Measurements from ENCODE around the gene MYO15B.

DNA sequence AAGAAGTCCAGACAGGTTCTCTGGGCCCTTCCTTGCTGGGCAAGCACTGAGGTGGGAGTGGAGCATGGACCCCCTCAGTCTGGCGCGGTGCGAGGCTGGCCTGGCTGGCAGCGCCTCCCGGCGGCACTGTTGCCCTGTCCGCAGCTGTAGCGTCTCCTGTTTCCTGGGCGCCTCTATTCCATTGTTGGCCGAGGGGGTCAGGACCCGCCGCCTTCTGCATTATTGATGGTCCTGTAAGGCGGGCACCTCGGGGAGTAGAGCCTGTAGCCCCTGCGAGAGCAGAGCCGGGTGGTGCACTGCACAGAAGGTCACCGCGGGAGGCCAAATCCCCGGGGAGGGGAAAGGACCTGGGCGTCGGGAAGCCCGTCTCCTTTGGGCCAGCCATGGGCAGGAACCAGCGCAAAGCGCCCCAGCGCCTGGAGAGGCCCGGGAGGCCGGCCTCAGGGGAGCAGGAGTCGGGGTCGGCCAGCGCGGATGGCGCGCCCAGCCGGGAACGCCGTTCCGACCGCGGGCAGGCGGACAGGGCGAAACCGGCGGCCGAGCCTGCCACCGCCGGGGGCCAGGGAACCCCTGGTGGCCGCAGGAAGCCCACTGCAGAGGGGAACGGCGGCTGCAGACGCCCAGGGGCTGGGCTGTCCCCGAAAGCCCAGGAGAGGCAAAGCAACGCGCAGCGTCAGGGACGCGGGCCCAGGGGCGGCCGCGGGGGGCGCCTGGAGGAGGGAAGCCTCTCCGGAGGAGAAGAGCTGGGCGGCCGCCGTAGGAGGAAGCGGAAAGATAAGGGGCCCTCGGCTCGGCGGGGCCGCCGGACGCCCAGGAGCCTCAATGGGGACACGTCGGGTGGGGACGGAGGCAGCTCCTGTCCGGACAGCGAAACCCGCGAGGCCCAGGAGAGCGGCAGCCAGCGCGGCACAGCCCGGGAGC is at the start of gene MYO15B:
- TF ChIP-seq, protein P1, sequence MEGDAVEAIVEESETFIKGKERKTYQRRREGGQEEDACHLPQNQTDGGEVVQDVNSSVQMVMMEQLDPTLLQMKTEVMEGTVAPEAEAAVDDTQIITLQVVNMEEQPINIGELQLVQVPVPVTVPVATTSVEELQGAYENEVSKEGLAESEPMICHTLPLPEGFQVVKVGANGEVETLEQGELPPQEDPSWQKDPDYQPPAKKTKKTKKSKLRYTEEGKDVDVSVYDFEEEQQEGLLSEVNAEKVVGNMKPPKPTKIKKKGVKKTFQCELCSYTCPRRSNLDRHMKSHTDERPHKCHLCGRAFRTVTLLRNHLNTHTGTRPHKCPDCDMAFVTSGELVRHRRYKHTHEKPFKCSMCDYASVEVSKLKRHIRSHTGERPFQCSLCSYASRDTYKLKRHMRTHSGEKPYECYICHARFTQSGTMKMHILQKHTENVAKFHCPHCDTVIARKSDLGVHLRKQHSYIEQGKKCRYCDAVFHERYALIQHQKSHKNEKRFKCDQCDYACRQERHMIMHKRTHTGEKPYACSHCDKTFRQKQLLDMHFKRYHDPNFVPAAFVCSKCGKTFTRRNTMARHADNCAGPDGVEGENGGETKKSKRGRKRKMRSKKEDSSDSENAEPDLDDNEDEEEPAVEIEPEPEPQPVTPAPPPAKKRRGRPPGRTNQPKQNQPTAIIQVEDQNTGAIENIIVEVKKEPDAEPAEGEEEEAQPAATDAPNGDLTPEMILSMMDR (IDR thresholded peaks at IDR 0.05 in 4 of 5, conservative IDR thresholded peaks at IDR 0.05 in 1 of 5) = peak in 3 of 5 experiments; percentile 16 to 32 (median 24)
- no peak for TF ChIP-seq POLR2A (IDR thresholded peaks at IDR 0.05)
